Spleen (tissue), 11 donors: ENCODE results near the gene PCGF3. TPM values are rescaled to one million over a fixed set of nuclear protein-coding genes. Genes with fewer than 3 reads are reported as not detected.
"Not testable (repeated sequence)": the region's sequence is repeated elsewhere in the genome, so short reads cannot be mapped to it uniquely, and the experiment has no call there.

Experiments
- DNase-seq: peaks from one replicate; pipeline ENCODE4 v3.0.0-alpha.2; 2020
- H3K27ac ChIP-seq, 8 donors: fragments of 200-600 bp; sonication (generic) in 7 of 8; 1 replicate in 4 of 8; 2 replicates in 4 of 8; pipeline versions ENCODE4 v1.5.0 to v1.8.0; 2016 to 2021; ENCODE audit warnings: inconsistent platforms in 4 of 8, mild to moderate bottlenecking in 4 of 8, moderate library complexity in 1 of 8
- H3K27me3 ChIP-seq, 7 donors: fragments of 200-600 bp; sonication (generic) in 6 of 7; replicated peaks in 1 of 7; 1 replicate in 4 of 7; 2 replicates in 3 of 7; pipeline versions ENCODE4 v1.5.0 to v1.8.0; 2016 to 2021; ENCODE audit warnings: inconsistent platforms in 3 of 7, mild to moderate bottlenecking in 1 of 7
- H3K36me3 ChIP-seq, 6 donors: fragments of 200-600 bp; sonication (generic) in 5 of 6; 1 replicate in 4 of 6; 2 replicates in 2 of 6; pipeline versions ENCODE4 v1.5.0 to v1.8.0; 2016 to 2021; ENCODE audit warnings: inconsistent platforms in 2 of 6
- H3K4me1 ChIP-seq, 6 donors: fragments of 200-600 bp; sonication (generic) in 5 of 6; 1 replicate in 3 of 6; 2 replicates in 3 of 6; pipeline versions ENCODE4 v1.5.0 to v1.8.0; 2016 to 2021; ENCODE audit warnings: inconsistent platforms in 3 of 6
- H3K4me3 ChIP-seq, 8 donors: fragments of 200-600 bp; sonication (generic) in 7 of 8; 1 replicate in 4 of 8; 2 replicates in 4 of 8; pipeline versions ENCODE4 v1.5.0 to v1.8.0; 2016 to 2021; ENCODE audit warnings: inconsistent platforms in 4 of 8, mild to moderate bottlenecking in 4 of 8, moderate library complexity in 2 of 8
- H3K9me3 ChIP-seq, 8 donors: fragments of 200-600 bp; sonication (generic) in 7 of 8; 1 replicate in 4 of 8; 2 replicates in 4 of 8; pipeline versions ENCODE4 v1.5.0 to v1.8.0; 2016 to 2021; ENCODE audit warnings: inconsistent platforms in 4 of 8
- POLR2A ChIP-seq, 3 donors: fragments of 450-650 bp; IDR thresholded peaks; one replicate each; pipeline ENCODE4 v1.5.1; 2017; ENCODE audit warnings: antibody characterized with exemption in 3 of 3, mild to moderate bottlenecking in 1 of 3
- POLR2AphosphoS5 ChIP-seq, 3 donors: sonication (generic); formaldehyde crosslinking; IDR thresholded peaks; one replicate each; pipeline ENCODE4 v1.5.1; 2017; ENCODE audit warnings: antibody characterized with exemption in 3 of 3
- WGBS, 5 donors: extraction: QIAGEN DNeasy Blood & Tissue Kit in 3 of 5; methylation state at CpG; one replicate each; pipeline versions ENCODE4 v1.1.5 to v1.1.7; 2013 to 2018; 5-methylcytosine and 5-hydroxymethylcytosine counted together
- intact Hi-C: fragments of 100-400 bp; cut with DNase I; formaldehyde crosslinking; loops from one replicate; pipeline ENCODE4 v1.15.0; 2023; ENCODE audit warnings: low total_unique reads
- polyA plus RNA-seq, 3 donors: library from polyadenylated mRNA; stranded (reverse); fragments of 200-250 nt; gene quantifications; one replicate each; pipeline ENCODE4 v1.2.1, GENCODE V29; 2013
- total RNA-seq, 7 donors: library from RNA; depleted of rRNA in 3 of 7; stranded (reverse); fragments of >200 nt in 3 of 7; fragmentation: NEBNext Ultra II Directional in 4 of 7; extraction: Animal tissue kit (Norgen Biotek cat#: 25700) in 4 of 7; gene quantifications; one replicate each; pipeline versions ENCODE4 v1.1.0 to v1.2.1, GENCODE V29; 2016 to 2021
- TF ChIP-seq, protein P1 (sequence below), 11 experiments: fragments of 200-600 bp in 7 of 11; fragments of 450-650 bp in 4 of 11; sonication (generic) in 4 of 11; IDR thresholded peaks in 8 of 11; conservative IDR thresholded peaks in 3 of 11; 1 replicate in 7 of 11; 2 replicates in 4 of 11; pipeline versions ENCODE4 v1.4.0 to v1.8.0; 2016 to 2021; ENCODE audit warnings: antibody characterized with exemption in 11 of 11, inconsistent platforms in 4 of 11, mild to moderate bottlenecking in 1 of 11
- donor health status: healthy with polysubstance abuse.
- donor health status: DM: no; HTN: no; CAD: no; lungs with moderate emphysema.
- donor health status: DM: no; HTN: no; CAD: no.
- donor health status: Bipolar disorder and iron deficiency.
- donor health status: healthy.
- donor health status: DM: no; HTN: no; CAD: no.
- donor health status: DM: yes; HTN: yes; CAD: no.

Gene PCGF3
- total and polyA plus RNA-seq, 10 donors: 29.7 to 102 (median 69.4) TPM

DNA sequence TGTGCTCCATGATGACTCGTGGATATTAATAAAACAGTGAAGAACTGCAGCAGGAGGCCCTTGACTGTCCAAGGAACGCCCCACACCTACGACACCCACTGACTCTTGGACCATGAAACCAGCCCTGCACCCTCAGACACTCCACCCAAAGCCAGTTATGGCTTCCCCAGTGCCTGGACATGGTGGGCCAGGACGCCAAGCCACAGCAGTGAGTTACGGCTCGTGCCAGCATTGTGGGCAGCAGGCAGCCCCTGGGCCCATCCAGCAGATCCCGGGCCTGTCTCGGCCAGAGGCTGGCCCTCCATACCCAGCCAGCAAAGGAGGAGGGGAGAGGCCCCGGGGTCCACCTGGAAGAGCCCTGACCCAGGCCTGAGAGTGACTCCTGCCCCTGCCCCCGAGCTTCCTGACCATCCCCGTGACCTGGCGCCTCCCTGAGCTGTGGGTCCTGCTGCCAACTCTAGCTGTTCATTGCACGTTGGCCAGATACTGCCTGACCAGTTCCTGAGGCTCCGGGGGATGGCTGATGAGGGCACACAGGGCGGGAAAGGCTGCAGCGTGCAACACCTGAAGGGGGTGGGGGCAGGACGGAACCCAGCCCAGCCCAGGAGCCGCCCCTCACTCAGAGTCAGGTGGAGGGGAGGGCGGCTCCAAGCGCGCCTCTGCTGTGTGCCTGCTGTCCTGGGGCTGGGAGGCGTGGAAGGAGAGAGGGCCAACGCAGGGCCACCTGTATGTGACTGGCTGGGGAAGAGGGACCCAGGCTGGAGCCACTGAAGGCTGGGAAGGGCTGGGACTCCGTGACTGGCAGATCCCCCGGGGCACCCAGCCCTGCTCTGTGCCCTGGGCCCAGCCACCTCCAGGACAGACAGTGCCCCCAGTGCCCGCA lies 17.4 kb upstream of the PCGF3 start:
- DNase-seq: peak; percentile 80
- WGBS, 5 donors: 60 to 91% (median 82%) methylated on average over 8 to 26 of the region's 26 CpGs
- Histone ChIP-seq H3K27me3 (peaks cover 0 to 16% (median 0%) of the 10 kb centered on the region in 7 donors), H3K4me3 (peak overlapping the region; percentile 31 to 72 (median 40)), H3K36me3 (peaks cover 0 to 9% (median 0%) of the 10 kb centered on the region in 6 donors), H3K4me1 (peaks cover 7 to 57% (median 47%) of the 10 kb centered on the region in 6 donors), H3K9me3 (no peaks in the 10 kb centered on the region), H3K27ac (peak overlapping the region; percentile 70 to 91 (median 86))
- intact Hi-C loops: no loop called here
- no peak for TF ChIP-seq POLR2AphosphoS5 (IDR thresholded peaks at IDR 0.05)
- TF ChIP-seq, protein P1, sequence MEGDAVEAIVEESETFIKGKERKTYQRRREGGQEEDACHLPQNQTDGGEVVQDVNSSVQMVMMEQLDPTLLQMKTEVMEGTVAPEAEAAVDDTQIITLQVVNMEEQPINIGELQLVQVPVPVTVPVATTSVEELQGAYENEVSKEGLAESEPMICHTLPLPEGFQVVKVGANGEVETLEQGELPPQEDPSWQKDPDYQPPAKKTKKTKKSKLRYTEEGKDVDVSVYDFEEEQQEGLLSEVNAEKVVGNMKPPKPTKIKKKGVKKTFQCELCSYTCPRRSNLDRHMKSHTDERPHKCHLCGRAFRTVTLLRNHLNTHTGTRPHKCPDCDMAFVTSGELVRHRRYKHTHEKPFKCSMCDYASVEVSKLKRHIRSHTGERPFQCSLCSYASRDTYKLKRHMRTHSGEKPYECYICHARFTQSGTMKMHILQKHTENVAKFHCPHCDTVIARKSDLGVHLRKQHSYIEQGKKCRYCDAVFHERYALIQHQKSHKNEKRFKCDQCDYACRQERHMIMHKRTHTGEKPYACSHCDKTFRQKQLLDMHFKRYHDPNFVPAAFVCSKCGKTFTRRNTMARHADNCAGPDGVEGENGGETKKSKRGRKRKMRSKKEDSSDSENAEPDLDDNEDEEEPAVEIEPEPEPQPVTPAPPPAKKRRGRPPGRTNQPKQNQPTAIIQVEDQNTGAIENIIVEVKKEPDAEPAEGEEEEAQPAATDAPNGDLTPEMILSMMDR (IDR thresholded peaks at IDR 0.05 in 8 of 11, conservative IDR thresholded peaks at IDR 0.05 in 3 of 11): no peak
- no peak for TF ChIP-seq POLR2A (IDR thresholded peaks at IDR 0.05)

DNA sequence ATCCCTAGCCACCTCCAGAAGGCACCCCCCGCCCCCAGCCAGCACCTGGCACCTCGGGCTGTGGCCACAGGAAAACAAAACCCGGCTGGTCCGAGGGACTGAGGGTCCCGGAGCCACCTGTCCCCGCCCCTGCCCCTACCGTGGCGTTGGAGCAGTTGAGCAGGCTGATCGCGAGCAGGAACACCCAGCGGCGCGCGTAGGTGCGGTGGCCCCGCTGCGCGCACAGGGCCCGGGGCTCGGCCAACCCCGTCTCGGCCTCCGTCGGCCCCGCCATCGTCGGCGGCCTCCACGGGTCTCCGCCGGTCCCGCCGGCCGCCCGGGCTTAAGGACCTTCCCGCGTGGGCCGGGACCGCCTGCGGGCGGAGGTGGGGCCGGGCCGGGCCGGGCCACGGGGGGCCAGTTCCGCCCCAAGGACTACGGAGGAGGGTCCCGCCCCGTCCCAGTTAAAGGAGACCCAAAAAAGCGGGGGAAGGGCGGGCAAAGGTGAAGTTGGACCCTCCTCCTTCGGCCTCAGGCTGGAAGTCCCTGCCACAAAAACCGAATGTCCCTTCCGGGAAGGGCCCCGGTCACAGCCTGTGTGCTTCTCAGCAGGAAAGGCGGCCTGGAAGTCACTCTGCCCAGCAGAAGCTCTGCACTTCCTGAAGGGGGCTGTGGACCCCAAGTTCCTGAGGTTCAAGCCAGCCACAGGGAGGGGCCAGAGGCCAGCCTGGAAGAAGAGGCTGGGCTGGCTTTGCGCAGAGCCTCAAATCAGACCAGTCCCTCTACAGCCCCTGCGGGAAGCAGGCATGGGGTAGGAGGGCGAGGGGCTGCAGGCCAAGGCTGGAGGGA lies 16.6 kb upstream of the PCGF3 start, which contains the start of gene SLC49A3:
SLC49A3 (minus strand) TSS at position 298 of the 828 bp plus-strand sequence; CDS start at position 274, 24 bp downstream.
- intact Hi-C loops: no loop called here
- DNase-seq: peak; percentile 87
- Histone ChIP-seq H3K36me3 (peaks cover 0 to 9% (median 0%) of the 10 kb centered on the region in 6 donors), H3K4me1 (peaks cover 7 to 48% (median 38%) of the 10 kb centered on the region in 6 donors), H3K4me3 (peak within 1 kb of the TSS; percentile 31 to 72 (median 40)), H3K27me3 (peaks cover 0 to 18% (median 0%) of the 10 kb centered on the region in 7 donors), H3K9me3 (no peaks in the 10 kb centered on the region), H3K27ac (peak within 1 kb of the TSS; percentile 70 to 91 (median 86))
- WGBS, 5 donors: 8 to 15% (median 9%) methylated on average over 20 to 59 of the region's 59 CpGs
- TF ChIP-seq POLR2AphosphoS5 (IDR thresholded peaks at IDR 0.05) (peak in 2 of 3 donors; percentile 44 to 56), POLR2A (IDR thresholded peaks at IDR 0.05) (no peak)

DNA sequence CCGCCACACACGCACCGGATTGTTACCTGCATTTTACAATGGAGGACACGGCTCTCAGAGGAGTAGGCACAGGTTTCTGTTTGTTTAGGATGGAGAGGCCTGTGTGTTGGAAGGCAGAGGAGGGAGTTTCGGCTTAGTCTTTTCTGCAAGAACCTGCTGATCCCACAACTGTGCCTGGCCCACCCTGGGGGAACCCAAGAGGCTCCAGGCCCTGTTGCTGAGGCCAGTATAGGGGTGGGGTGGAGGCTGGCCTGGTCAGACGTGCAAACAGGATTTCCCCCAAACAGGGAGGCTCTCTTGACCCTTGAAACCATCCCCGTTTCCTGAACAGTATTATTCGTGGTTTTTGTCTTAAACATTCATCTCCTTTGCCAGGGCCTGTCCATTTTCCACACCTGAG lies 15.9 kb upstream of the PCGF3 start:
- Histone ChIP-seq H3K4me3 (peak overlapping the region in 4 of 8 donors; percentile 41 to 72 (median 48)), H3K27ac (peak overlapping the region; percentile 70 to 91 (median 86)), H3K9me3 (no peaks in the 10 kb centered on the region), H3K27me3 (peaks cover 0 to 18% (median 0%) of the 10 kb centered on the region in 7 donors), H3K4me1 (peaks cover 7 to 46% (median 37%) of the 10 kb centered on the region in 6 donors), H3K36me3 (peaks cover 0 to 9% (median 0%) of the 10 kb centered on the region in 6 donors)
- 57 to 68% (median 64%) methylated on average over 8 of the region's 8 CpGs for WGBS, 5 donors
- DNase-seq: no peak
- TF ChIP-seq, protein P1 (IDR thresholded peaks at IDR 0.05 in 8 of 11, conservative IDR thresholded peaks at IDR 0.05 in 3 of 11): no peak
- TF ChIP-seq POLR2AphosphoS5 (IDR thresholded peaks at IDR 0.05) (no peak), POLR2A (IDR thresholded peaks at IDR 0.05) (no peak)
- intact Hi-C loops: no loop called here

DNA sequence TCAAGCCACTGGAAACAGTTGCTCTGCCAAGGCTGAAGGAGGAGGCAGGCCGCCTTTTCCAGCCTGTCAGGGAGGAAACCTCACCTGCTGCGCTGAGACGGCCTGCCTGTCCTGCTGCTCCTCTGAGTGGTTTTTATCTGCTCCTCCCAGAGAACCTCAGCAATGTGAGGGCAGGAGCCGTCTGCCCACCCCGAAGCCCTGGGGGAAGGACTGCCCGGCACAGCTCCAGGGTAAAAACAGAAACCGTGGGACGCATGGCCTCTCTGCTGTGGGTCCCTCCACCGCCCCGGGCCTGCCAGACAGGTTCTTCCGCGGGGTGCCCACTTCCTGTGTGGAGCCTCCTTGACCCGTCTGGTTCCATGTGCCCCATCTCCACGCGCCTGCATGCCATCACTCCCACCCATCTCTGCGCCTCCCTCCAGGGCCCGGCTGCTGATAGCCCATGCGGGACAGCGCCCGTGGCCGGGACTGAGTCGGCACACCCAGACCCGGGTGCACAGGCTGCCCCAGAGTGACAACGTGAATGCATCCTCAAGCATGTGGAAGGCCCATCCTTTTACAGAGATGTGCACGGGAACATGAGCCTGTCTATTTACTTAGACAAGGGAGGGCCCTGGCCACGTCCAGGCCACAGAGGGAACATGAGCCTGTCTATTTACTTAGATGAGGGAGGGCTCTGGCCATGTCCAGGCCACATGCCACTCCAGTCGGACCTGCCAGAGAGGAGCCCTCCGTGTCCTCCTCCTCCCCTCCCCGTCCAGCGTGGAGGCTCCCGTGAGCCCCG lies 12.7 kb upstream of the PCGF3 start:
- intact Hi-C loops: no loop called here
- DNase-seq: peak; percentile 73
- no peak overlapping the region for H3K27ac ChIP-seq
- H3K4me3 ChIP-seq: no peak overlapping the region
- peaks cover 7 to 25% (median 21%) of the 10 kb centered on the region in 6 donors for H3K4me1 ChIP-seq
- WGBS, 5 donors: 80 to 87% (median 85%) methylated on average over 24 to 32 of the region's 32 CpGs
- H3K27me3 ChIP-seq: peaks cover 0 to 17% (median 0%) of the 10 kb centered on the region in 7 donors
- TF ChIP-seq, protein P1 (IDR thresholded peaks at IDR 0.05 in 8 of 11, conservative IDR thresholded peaks at IDR 0.05 in 3 of 11): no peak
- H3K36me3 ChIP-seq: no peaks in the 10 kb centered on the region
- H3K9me3 ChIP-seq: no peaks in the 10 kb centered on the region

DNA sequence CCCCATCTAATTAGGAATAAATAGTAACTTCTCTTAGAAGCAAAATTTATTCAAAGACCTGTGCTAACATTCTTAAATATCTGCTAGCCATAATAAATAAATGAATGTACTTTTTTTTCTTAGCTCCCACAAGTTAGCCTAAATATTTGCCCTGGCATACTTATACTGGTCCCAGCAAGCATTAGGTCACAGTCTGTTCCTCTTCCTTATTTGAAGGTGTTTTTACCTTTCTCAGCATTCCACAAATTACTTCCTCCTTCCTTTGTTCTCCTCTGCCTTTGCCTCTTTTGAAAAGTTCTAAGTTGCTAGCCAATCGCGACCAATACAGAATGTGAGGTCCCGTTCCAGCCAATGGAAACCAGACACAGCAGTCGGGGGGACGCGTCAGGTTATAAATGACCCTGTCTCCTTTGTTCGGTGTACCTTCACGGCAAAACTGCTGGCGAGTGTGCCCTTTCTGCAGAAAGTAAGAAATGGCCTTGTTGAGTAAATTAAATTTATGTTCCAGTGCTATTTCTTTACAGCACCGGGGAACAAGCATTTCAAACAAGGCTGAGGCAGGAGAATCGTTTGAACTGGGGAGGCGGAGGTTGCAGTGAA lies 11.2 kb upstream of the PCGF3 start:
- H3K4me3 ChIP-seq, H3K36me3 ChIP-seq, H3K9me3 ChIP-seq, intact Hi-C loops, H3K27ac ChIP-seq, DNase-seq, H3K27me3 ChIP-seq: not testable (repeated sequence)
- H3K4me1 ChIP-seq: peaks cover 4 to 19% (median 13%) of the 10 kb centered on the region in 6 donors
- 89 to 92% (median 91%) methylated on average over 12 of the region's 12 CpGs for WGBS, 5 donors
